Measurements from ENCODE around the gene PSMG3. TPM values are rescaled to one million over a fixed set of nuclear protein-coding genes. Genes with fewer than 3 reads are reported as not detected.

Gene PSMG3
- total and polyA plus RNA-seq, 2 of the 8 experiments (the other 6 are each of a cell fraction or from before 2014, with no cell fraction given): 30.2 to 62.0 TPM

DNA sequence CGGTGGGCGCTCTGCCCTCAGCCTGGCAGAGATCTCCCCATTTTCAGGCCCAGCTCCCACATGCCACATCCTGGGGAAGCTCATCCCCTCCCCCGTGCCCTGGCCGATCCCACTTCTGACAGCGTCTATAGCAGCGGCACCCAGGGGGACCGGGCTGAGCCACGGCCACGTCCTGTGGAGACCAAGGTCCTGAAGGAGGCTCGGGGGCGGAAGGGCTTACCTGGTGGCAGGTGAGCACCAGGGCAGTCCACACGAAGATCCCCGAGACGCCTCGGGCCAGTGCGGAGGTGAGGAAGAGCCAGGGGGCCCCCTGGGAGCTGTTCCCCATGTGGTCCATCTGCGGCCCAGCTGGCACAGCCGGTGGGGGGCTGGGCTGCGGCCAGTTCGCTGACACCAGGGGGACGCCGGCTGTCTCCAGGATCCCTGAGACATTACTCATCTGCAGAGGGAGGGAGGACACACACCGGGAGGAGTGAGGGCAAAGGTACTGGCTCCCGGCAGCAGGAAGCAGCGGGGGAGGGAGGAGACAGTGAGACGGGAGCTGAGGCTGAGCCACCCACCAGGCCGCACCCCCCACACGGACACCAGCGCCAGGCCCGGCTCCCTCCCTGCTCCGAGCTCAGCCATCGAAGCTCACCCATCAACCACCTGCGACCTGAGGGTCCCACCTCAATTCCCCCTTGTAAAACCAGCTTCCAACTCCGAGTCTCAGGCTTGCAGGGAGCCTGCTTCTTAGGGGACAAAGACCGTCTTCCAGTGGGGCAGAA lies 14.6 kb downstream of the PSMG3 start (continued):
- TF ChIP-seq CTBP2 (IDR thresholded peaks at IDR 0.05; ENCODE audit: borderline replicate concordance, insufficient read depth, insufficient read length, low read length) (no peak), TAF1 (IDR thresholded peaks at IDR 0.05; ENCODE audit: low read depth, low read length) (no peak), RAD21 (IDR thresholded peaks at IDR 0.05 in 1 of 2, conservative IDR thresholded peaks at IDR 0.05 in 1 of 2; ENCODE audit: low read depth in 2 of 2, low read length in 2 of 2) (no peak)
